ENCODE results near the gene FNBP1L. TPM values are rescaled to one million over a fixed set of nuclear protein-coding genes. Genes with fewer than 3 reads are reported as not detected.

Gene FNBP1L
- total and polyA plus RNA-seq, 2 of the 8 experiments (the other 6 are each of a cell fraction or from before 2014, with no cell fraction given): 48.9 to 95.9 TPM

GRCh38 chr1:93427656-93428055 is 20.3 kb upstream of the FNBP1L start:
- H2BK5ac ChIP-seq (ENCODE audit: low read depth, low read length): no peak overlapping the region
- H3K4me1 ChIP-seq (replicated peaks in 1 of 4; ENCODE audit: control insufficient read depth in 3 of 4, insufficient read depth in 4 of 4, low read length in 3 of 4): no peaks in the 10 kb centered on the region; a peak in 1 of 7 replicates
- CTCF ChIA-PET (ENCODE audit: partially characterized antibody): interaction anchor here (1.0 to 1.7 kb wide), 4 partner anchors 7 to 49 kb away, joined by 3 to 7 read pairs (median 3); no protein-coding TSS in a partner anchor
- H3K18ac ChIP-seq (ENCODE audit: extremely low read depth, low read length): no peak overlapping the region
- no peak overlapping the region for H2BK120ac ChIP-seq (replicated peaks; ENCODE audit: low read depth, low read length)
- H4K8ac ChIP-seq (ENCODE audit: extremely low read depth, insufficient read depth, low read length): no peak overlapping the region
- no peak overlapping the region for H4K91ac ChIP-seq (replicated peaks; ENCODE audit: insufficient read length, low read length)
- H2AFZ ChIP-seq (ENCODE audit: low read length): no peak overlapping the region
- H3K23ac ChIP-seq (ENCODE audit: insufficient read length): no peak overlapping the region
- no peak overlapping the region for H3K4ac ChIP-seq (replicated peaks; ENCODE audit: insufficient read length, low read depth, low read length)
- no peak overlapping the region for H3K9ac ChIP-seq (replicated peaks in 1 of 4; ENCODE audit: extremely low read depth in 1 of 4, low read depth in 3 of 4, low read length in 3 of 4)
- no peak overlapping the region for H3K14ac ChIP-seq (ENCODE audit: insufficient read length)
- H4K20me1 ChIP-seq (replicated peaks in 1 of 2; ENCODE audit: control insufficient read depth in 1 of 2, insufficient read depth in 2 of 2, low read length in 2 of 2): no peaks in the 10 kb centered on the region
- no peaks in the 10 kb centered on the region for H3K79me1 ChIP-seq (ENCODE audit: low read depth, low read length)
- DNase-seq (ENCODE audit: low read depth in 1 of 2, low spot score in 2 of 2) (no peak), FAIRE-seq (no peak)
- H3K79me2 ChIP-seq (ENCODE audit: control insufficient read depth in 1 of 2, insufficient read depth in 2 of 2, low read length in 2 of 2): no peaks in the 10 kb centered on the region
- H2BK20ac ChIP-seq (ENCODE audit: low read length): no peak overlapping the region
- no peak overlapping the region; the same call in 1 of the 2 replicates for H2AK5ac ChIP-seq (ENCODE audit: low read depth, low read length)
- WGBS, 2 experiments (ENCODE audit: extremely low coverage in 1 of 2, insufficient coverage in 1 of 2, insufficient read length in 1 of 2, insufficient replicate concordance in 2 of 2, low coverage in 1 of 2, low lambda C conversion rate in 2 of 2, missing lambda C conversion rate in 1 of 2): 95% methylated on average over 3 of the region's 3 CpGs; no CpG with 5 or more reads in 1 of the 2 experiments
- no peak overlapping the region for H3K4me3 ChIP-seq (ENCODE audit: extremely low read depth in 1 of 4, insufficient read depth in 2 of 4, low read depth in 3 of 4, low read length in 4 of 4)
- no peak overlapping the region for H3K56ac ChIP-seq (replicated peaks; ENCODE audit: insufficient read length, low read depth, low read length)
- H3K27ac ChIP-seq (ENCODE audit: low read depth, low read length): no peak overlapping the region
- H2BK15ac ChIP-seq (ENCODE audit: low read length): no peak overlapping the region
- no peak overlapping the region for H4K5ac ChIP-seq (ENCODE audit: insufficient read length, low read depth, low read length)
- H2BK12ac ChIP-seq (ENCODE audit: low read depth, low read length): peak overlapping the region; percentile 27; the same call in 1 of the 2 replicates
- POLR2A ChIA-PET (ENCODE audit: partially characterized antibody): no interaction called here
- H3K4me2 ChIP-seq (ENCODE audit: insufficient read depth in 1 of 2, low read depth in 2 of 2, low read length in 2 of 2): no peak overlapping the region
- peaks cover 9 to 12% of the 10 kb centered on the region in 2 experiments; a peak in 2 of 4 replicates for H3K9me3 ChIP-seq (ENCODE audit: insufficient read depth in 2 of 2, low read depth in 1 of 2, low read length in 1 of 2)
- no peaks in the 10 kb centered on the region; a peak in 1 of 7 replicates for H3K27me3 ChIP-seq (replicated peaks in 1 of 4; ENCODE audit: control insufficient read depth in 3 of 4, extremely low read depth in 1 of 4, insufficient read depth in 3 of 4, low read length in 3 of 4)
- no peaks in the 10 kb centered on the region for H3K23me2 ChIP-seq (ENCODE audit: low read depth, low read length)
- H3K36me3 ChIP-seq (ENCODE audit: control insufficient read depth in 2 of 4, insufficient read depth in 4 of 4, low read length in 3 of 4): no peaks in the 10 kb centered on the region
- TF ChIP-seq NANOG (IDR thresholded peaks at IDR 0.05; ENCODE audit: insufficient read depth, low read depth, low read length, poor library complexity, severe bottlenecking) (no peak), BACH1 (IDR thresholded peaks at IDR 0.05; ENCODE audit: low read length) (no peak), ZNF274 (IDR thresholded peaks at IDR 0.05; ENCODE audit: borderline replicate concordance, extremely low read depth, low read length) (no peak), SRF (IDR thresholded peaks at IDR 0.05; ENCODE audit: low read depth, low read length) (no peak), TAF1 (IDR thresholded peaks at IDR 0.05; ENCODE audit: low read depth, low read length) (no peak), USF2 (IDR thresholded peaks at IDR 0.05; ENCODE audit: low read length) (no peak), GTF2F1 (IDR thresholded peaks at IDR 0.05; ENCODE audit: borderline replicate concordance, low read depth, low read length) (no peak), SIX5 (IDR thresholded peaks at IDR 0.05; ENCODE audit: low read depth, low read length) (no peak), MAX (IDR thresholded peaks at IDR 0.05) (no peak), SIRT6 (IDR thresholded peaks at IDR 0.05; ENCODE audit: low read length) (no peak), EGR1 (IDR thresholded peaks at IDR 0.05; ENCODE audit: borderline replicate concordance, low read depth, low read length) (no peak), TCF12 (IDR thresholded peaks at IDR 0.05; ENCODE audit: low read depth, low read length) (no peak), SAP30 (IDR thresholded peaks at IDR 0.05; ENCODE audit: insufficient read depth, insufficient replicate concordance, low read length) (no peak)

Measured in H1 (cell line).